Airway epithelial cell (primary cell): ENCODE data around the gene TMEM167B. TPM values are rescaled to one million over a fixed set of nuclear protein-coding genes. Genes with fewer than 3 reads are reported as not detected.

Experiments used
- total RNA-seq: library from RNA; depleted of rRNA; stranded (reverse); fragments of >200 nt; gene quantifications from 2 replicates; pipeline ENCODE4 v1.2.3, GENCODE V29; 2015

Gene TMEM167B
- total RNA-seq, result 14.2 TPM in 2 replicates

DNA sequence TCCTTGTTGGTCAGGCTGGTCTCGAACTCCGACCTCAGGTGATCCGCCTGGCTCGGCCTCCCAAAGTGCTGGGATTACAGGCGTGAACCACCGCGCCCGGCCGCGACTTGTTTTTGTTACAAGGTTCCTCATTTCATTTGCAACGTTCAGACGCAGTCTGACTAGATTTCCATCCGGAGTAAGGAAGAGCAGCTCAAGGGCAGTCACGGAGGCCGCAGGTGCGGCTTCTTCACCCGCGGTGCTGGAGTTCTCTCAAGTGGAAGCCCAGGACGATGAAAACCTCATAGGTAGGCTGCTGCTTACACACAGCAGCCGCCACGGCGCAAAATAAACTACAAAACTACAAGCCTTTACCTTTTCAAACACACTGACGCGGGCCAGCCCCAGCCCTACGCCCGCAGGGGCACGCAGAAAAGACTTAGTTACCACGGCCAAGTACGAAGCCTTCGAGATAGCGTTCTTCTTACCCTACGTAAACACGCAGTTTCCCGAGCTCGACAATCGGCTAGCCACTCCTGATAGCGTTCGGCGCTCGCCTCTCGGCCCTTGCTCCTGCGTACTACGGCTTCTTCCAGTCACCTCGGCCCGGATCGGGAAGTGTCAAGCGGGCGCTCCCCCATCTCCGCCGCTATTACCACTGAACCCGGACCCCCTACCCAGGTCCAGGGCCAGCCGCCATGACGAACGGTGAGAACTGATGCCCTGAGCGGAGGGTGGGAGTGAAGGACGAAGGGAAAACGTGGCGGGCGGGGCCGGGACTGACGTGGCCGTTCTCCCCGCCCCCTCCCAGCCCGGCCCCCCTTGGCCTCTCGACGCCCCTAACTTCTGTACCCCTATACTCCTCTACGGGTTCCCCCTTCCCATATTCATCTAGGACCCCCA lies at the start of gene TMEM167B:
TSS of gene TMEM167B (plus strand) at position 569 of the 882 bp plus-strand sequence. CDS start at position 678, 109 bp downstream.

DNA sequence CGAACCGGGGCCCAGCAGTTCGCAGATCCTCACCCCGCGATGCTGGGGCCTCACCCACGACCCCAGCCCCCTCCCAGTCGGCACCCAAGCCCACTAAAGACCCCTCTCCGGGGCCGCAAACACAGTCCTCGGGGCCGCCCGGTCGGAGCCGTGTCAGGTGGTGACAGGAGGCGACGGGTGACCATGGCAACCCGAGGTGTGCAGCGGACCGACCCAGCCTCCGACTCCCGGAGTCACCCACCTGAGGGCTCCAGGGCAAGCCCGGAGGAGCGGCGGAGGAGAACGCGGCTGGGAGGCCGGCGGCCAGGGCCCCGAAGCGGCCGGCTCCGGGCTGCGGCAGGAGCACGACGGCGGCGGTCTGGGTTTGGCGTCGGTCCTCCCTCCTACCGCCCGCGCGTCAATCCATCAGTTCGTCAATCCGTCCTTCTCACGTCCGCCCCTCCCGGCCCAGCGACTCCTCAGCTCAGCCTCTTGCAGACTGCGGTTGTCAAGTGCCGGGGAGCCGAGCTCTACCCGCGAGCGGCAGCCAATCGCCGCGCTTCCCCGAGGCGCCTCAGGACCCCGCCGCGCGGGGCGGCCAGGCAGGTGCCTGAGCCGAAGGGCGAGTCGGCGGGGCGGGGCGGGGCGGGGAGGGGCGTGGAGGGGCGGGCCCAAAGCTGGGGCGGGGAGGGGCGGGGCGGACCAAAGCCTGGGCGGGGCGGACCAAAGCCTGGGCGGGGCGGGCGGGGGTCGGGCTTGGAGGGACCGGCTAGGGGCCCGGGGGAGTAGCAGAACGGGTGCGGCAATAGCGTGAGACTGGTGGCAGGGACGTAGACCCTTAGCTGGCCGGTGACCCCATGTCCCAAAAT lies 48.7 kb upstream of the TMEM167B start, which contains the start of gene WDR47:
TSS of gene WDR47 (minus strand) at position 482 of the 848 bp plus-strand sequence. CDS start 18,590 bp downstream, outside the sequence.

DNA sequence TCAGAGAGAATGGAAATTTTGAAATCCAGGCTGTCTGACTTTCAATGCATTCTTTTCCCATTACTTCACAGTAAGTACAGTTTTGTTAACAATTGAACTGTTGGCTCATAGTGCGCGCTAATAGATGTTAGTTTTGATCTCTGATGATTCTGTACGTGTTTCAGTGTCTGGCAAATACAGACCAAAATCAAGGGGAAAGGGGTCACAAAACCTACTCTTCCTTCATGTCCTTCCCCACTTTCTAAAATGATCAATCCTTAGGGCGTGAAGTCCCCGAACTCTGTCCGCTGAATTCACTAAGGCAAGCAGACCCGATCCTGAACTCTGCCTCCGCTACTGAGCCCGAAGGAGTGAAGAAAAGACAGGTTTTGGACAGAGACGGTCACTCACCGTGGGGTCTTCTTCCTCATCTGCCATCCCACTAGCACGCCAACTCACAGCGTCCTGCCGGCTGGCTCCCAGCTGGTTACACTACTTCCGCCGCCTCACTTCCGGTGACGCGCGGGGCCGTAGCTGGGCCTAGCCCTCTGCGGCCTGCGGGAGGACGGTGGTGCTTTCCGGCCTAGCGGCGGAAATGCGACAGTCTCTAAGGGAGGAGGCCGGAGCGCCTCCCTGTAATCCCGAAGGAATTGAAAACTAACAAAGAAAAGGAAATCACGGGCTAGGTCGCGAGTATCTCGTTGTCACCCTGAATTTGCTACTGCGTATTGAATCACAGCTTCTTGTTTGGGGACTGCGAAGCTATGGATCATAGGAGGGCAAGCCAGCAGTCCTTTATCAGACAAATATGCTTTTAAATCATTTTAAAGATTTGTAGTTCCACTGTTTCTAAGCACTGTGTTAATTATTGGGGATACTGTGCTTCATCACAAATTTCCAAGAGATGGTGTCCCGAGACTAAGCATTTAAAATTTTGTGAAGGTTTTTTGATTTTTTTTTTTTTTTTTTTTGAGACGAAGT lies 14.8 kb upstream of the TMEM167B start, which contains the start of gene TAF13:
TSS of gene TAF13 (minus strand) at position 473 of the 960 bp plus-strand sequence. CDS start at position 417, 56 bp downstream.

GRCh38 chr1:109113590-109114341 lies 23.2 kb downstream of the TMEM167B start, which contains the start of gene ELAPOR1:
Gene ELAPOR1, plus strand, starts transcription at chr1:109114115. Its CDS starts 69 bp downstream, at chr1:109114184.

Other genes with a start within 250 kb of the TMEM167B start
- 0.19 and 0.28 TPM in 2 replicates for gene AKNAD1, start 233.7 kb upstream of the TMEM167B start, total RNA-seq
- gene GPSM2, start 213.8 kb upstream of the TMEM167B start, total RNA-seq, result 55.5 and 58.9 TPM in 2 replicates
- 12.9 and 27.2 TPM in 2 replicates for gene CLCC1, start 127.3 kb upstream of the TMEM167B start, total RNA-seq
- 12.4 and 16.2 TPM in 2 replicates for gene WDR47, start 48.7 kb upstream of the TMEM167B start, total RNA-seq
- 39.3 and 56.4 TPM in 2 replicates for gene TAF13, start 14.8 kb upstream of the TMEM167B start, total RNA-seq
- 0.23 and 0.42 TPM in 2 replicates for gene ELAPOR1, start 23.4 kb downstream of the TMEM167B start, total RNA-seq
- 208 and 217 TPM in 2 replicates for gene SARS1, start 123.2 kb downstream of the TMEM167B start, total RNA-seq
- 41.3 and 56.1 TPM in 2 replicates for gene CELSR2, start 158.8 kb downstream of the TMEM167B start, total RNA-seq
- gene PSRC1, start 192.4 kb downstream of the TMEM167B start, total RNA-seq, result 27.4 and 29.5 TPM in 2 replicates
- gene MYBPHL, start 216.2 kb downstream of the TMEM167B start, total RNA-seq, result 2.7 TPM in 1 of 2 replicates, not detected in the other